Measurements from ENCODE around the gene USP47.

Gene USP47

GRCh38 chr11:12007769-12008737, 166.3 kb downstream of the USP47 start, which contains the start of gene DKK3:
TSS of gene DKK3 (minus strand) at chr11:12008626. CDS start at chr11:12008582, 44 bp downstream.
- no peak for DNase-seq
